ENCODE data around the gene CCDC24.

Gene CCDC24

GRCh38 chr1:43947061-43947873 is 44.1 kb upstream of the CCDC24 start:
- DNase-seq (ENCODE audit: low spot score): no peak
- TF ChIP-seq, protein P1, sequence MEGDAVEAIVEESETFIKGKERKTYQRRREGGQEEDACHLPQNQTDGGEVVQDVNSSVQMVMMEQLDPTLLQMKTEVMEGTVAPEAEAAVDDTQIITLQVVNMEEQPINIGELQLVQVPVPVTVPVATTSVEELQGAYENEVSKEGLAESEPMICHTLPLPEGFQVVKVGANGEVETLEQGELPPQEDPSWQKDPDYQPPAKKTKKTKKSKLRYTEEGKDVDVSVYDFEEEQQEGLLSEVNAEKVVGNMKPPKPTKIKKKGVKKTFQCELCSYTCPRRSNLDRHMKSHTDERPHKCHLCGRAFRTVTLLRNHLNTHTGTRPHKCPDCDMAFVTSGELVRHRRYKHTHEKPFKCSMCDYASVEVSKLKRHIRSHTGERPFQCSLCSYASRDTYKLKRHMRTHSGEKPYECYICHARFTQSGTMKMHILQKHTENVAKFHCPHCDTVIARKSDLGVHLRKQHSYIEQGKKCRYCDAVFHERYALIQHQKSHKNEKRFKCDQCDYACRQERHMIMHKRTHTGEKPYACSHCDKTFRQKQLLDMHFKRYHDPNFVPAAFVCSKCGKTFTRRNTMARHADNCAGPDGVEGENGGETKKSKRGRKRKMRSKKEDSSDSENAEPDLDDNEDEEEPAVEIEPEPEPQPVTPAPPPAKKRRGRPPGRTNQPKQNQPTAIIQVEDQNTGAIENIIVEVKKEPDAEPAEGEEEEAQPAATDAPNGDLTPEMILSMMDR (IDR thresholded peaks at IDR 0.05; ENCODE audit: borderline replicate concordance, control extremely low read depth, extremely low read depth, insufficient read depth, missing control alignments): no peak
- in situ Hi-C loops (cut with MboI; ENCODE audit: low sequenced_read_pairs, unreplicated experiment): loop anchor here (25.0 kb wide), 2 partner anchors 410 to 710 kb away; partner anchors contain the start of gene PTPRF

GRCh38 chr1:43947874-43948437 is 43.4 kb upstream of the CCDC24 start:
- DNase-seq (ENCODE audit: low spot score): no peak
- in situ Hi-C loops (cut with MboI; ENCODE audit: low sequenced_read_pairs, unreplicated experiment): loop anchor here (25.0 kb wide), 2 partner anchors 411 to 711 kb away; partner anchors contain the start of gene PTPRF
- TF ChIP-seq, protein P1 (IDR thresholded peaks at IDR 0.05; ENCODE audit: borderline replicate concordance, control extremely low read depth, extremely low read depth, insufficient read depth, missing control alignments): no peak

DNA sequence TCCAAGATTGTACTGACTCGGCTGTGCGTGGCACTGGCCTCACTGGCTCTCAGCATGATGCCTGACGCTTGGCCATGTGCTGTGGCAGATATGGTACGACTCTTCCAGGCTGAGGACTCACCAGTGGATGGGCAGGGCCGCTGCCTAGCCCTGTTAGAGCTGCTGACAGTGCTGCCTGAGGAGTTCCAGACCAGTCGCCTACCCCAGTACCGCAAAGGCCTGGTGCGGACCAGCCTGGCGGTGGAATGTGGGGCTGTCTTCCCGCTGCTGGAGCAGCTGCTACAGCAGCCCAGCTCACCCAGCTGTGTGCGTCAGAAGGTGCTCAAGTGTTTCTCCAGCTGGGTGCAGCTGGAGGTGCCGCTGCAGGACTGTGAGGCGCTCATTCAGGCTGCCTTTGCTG is 41.7 kb upstream of the CCDC24 start:
- no peak for DNase-seq (ENCODE audit: low spot score)
- TF ChIP-seq, protein P1 (IDR thresholded peaks at IDR 0.05; ENCODE audit: borderline replicate concordance, control extremely low read depth, extremely low read depth, insufficient read depth, missing control alignments): no peak
- in situ Hi-C loops (cut with MboI; ENCODE audit: low sequenced_read_pairs, unreplicated experiment): loop anchor here (25.0 kb wide), 2 partner anchors 412 to 712 kb away; partner anchors contain the start of gene PTPRF

DNA sequence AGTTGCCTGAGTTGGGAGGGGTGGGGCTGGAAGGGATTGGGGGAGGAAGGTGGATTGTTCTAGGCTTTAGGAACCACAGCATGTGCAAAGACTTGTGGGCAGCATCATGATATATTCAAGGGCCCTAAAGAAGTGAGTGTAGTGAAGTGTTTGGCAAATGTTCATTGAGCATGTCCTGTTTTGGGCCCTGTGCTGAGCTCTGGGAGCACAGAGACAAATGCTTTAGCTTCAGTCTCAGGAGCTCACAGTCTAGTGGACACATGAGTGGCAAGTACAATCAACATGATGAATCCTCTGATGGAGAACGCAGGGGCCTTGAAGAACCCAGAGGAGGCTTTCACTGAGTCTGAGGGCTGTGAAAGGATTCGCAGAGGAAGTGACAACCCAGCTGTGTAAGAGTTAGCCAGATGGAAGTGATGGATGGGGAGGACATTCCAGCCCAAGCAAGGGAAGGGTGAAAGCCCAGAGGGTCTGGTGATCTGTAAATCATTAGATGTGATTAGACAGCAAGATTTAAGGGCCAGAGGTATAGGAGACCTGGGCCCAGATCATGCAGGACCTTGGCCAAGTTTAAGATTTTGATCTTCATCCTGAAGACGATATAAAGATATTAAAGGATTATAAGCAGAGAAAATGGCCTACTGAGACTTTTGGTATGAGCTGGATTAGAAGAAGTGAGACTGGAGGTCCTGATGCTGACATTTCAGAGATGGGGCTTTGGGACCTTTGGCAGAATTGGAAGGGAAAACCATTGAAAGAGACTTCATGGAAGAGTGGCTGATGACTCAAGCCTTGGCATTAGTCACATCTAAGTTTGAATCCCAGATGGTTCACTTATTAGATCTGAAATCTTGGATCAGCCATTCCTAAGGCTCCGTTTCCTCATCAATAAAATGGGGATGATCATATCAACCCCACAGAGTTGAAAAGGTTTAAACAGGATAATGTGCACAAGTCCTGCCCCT is 40.1 kb upstream of the CCDC24 start:
- in situ Hi-C loops (cut with MboI; ENCODE audit: low sequenced_read_pairs, unreplicated experiment): no loop called here
- TF ChIP-seq, protein P1 (IDR thresholded peaks at IDR 0.05; ENCODE audit: borderline replicate concordance, control extremely low read depth, extremely low read depth, insufficient read depth, missing control alignments): no peak
- no peak for DNase-seq (ENCODE audit: low spot score)

GRCh38 chr1:43952731-43953346 is 38.6 kb upstream of the CCDC24 start:
- TF ChIP-seq, protein P1 (IDR thresholded peaks at IDR 0.05; ENCODE audit: borderline replicate concordance, control extremely low read depth, extremely low read depth, insufficient read depth, missing control alignments): no peak
- DNase-seq (ENCODE audit: low spot score): no peak
- in situ Hi-C loops (cut with MboI; ENCODE audit: low sequenced_read_pairs, unreplicated experiment): no loop called here

GRCh38 chr1:43953361-43953760 is 38.0 kb upstream of the CCDC24 start:
- DNase-seq (ENCODE audit: low spot score): no peak
- TF ChIP-seq, protein P1 (IDR thresholded peaks at IDR 0.05; ENCODE audit: borderline replicate concordance, control extremely low read depth, extremely low read depth, insufficient read depth, missing control alignments): no peak
- in situ Hi-C loops (cut with MboI; ENCODE audit: low sequenced_read_pairs, unreplicated experiment): no loop called here
